ENCODE measurements around the gene PHF21A.

DNA sequence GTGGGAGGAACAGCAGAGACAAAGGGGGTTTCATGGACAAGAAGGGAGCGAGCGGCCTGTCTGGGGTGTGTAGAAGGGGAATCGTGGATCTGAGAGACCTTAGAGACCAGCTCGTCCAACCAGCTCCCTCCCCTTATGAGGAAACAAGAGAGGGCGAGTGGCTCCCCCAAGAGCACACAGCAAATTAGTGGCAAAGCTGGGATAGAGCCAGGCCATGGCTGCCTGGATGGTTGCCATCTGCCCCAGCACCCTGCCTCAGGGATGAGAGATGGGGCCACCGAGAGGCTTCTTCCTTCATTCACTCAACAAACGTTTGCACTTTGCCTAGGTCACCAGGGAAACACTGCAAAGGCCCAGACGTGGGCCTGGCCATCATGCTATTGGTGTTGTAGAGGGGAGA, 231.7 kb downstream of the PHF21A start:
- TF ChIP-seq, protein P1, sequence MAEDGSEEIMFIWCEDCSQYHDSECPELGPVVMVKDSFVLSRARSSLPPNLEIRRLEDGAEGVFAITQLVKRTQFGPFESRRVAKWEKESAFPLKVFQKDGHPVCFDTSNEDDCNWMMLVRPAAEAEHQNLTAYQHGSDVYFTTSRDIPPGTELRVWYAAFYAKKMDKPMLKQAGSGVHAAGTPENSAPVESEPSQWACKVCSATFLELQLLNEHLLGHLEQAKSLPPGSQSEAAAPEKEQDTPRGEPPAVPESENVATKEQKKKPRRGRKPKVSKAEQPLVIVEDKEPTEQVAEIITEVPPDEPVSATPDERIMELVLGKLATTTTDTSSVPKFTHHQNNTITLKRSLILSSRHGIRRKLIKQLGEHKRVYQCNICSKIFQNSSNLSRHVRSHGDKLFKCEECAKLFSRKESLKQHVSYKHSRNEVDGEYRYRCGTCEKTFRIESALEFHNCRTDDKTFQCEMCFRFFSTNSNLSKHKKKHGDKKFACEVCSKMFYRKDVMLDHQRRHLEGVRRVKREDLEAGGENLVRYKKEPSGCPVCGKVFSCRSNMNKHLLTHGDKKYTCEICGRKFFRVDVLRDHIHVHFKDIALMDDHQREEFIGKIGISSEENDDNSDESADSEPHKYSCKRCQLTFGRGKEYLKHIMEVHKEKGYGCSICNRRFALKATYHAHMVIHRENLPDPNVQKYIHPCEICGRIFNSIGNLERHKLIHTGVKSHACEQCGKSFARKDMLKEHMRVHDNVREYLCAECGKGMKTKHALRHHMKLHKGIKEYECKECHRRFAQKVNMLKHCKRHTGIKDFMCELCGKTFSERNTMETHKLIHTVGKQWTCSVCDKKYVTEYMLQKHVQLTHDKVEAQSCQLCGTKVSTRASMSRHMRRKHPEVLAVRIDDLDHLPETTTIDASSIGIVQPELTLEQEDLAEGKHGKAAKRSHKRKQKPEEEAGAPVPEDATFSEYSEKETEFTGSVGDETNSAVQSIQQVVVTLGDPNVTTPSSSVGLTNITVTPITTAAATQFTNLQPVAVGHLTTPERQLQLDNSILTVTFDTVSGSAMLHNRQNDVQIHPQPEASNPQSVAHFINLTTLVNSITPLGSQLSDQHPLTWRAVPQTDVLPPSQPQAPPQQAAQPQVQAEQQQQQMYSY (CRISPR knock-in tag; IDR thresholded peaks at IDR 0.05), result no peak
- TF ChIP-seq, protein P2, sequence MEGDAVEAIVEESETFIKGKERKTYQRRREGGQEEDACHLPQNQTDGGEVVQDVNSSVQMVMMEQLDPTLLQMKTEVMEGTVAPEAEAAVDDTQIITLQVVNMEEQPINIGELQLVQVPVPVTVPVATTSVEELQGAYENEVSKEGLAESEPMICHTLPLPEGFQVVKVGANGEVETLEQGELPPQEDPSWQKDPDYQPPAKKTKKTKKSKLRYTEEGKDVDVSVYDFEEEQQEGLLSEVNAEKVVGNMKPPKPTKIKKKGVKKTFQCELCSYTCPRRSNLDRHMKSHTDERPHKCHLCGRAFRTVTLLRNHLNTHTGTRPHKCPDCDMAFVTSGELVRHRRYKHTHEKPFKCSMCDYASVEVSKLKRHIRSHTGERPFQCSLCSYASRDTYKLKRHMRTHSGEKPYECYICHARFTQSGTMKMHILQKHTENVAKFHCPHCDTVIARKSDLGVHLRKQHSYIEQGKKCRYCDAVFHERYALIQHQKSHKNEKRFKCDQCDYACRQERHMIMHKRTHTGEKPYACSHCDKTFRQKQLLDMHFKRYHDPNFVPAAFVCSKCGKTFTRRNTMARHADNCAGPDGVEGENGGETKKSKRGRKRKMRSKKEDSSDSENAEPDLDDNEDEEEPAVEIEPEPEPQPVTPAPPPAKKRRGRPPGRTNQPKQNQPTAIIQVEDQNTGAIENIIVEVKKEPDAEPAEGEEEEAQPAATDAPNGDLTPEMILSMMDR (IDR thresholded peaks at IDR 0.05), result no peak
- TF ChIP-seq RORB (CRISPR knock-in tag; IDR thresholded peaks at IDR 0.05), result no peak
- TF ChIP-seq, protein P3, sequence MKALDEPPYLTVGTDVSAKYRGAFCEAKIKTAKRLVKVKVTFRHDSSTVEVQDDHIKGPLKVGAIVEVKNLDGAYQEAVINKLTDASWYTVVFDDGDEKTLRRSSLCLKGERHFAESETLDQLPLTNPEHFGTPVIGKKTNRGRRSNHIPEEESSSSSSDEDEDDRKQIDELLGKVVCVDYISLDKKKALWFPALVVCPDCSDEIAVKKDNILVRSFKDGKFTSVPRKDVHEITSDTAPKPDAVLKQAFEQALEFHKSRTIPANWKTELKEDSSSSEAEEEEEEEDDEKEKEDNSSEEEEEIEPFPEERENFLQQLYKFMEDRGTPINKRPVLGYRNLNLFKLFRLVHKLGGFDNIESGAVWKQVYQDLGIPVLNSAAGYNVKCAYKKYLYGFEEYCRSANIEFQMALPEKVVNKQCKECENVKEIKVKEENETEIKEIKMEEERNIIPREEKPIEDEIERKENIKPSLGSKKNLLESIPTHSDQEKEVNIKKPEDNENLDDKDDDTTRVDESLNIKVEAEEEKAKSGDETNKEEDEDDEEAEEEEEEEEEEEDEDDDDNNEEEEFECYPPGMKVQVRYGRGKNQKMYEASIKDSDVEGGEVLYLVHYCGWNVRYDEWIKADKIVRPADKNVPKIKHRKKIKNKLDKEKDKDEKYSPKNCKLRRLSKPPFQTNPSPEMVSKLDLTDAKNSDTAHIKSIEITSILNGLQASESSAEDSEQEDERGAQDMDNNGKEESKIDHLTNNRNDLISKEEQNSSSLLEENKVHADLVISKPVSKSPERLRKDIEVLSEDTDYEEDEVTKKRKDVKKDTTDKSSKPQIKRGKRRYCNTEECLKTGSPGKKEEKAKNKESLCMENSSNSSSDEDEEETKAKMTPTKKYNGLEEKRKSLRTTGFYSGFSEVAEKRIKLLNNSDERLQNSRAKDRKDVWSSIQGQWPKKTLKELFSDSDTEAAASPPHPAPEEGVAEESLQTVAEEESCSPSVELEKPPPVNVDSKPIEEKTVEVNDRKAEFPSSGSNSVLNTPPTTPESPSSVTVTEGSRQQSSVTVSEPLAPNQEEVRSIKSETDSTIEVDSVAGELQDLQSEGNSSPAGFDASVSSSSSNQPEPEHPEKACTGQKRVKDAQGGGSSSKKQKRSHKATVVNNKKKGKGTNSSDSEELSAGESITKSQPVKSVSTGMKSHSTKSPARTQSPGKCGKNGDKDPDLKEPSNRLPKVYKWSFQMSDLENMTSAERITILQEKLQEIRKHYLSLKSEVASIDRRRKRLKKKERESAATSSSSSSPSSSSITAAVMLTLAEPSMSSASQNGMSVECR (CRISPR knock-in tag; IDR thresholded peaks at IDR 0.05; ENCODE audit: borderline replicate concordance), result no peak

All from WTC11 (cell line).